ENCODE results near the gene FARP2.
A peak's percentile ranks its signal among the peaks of the same experiment; 100 is the strongest.

Gene FARP2

GRCh38 chr2:241532733-241533601 is 176.9 kb downstream of the FARP2 start:
- Histone ChIP-seq H3K4me1 (ENCODE audit: control insufficient read depth, insufficient read depth, low read length) (no peaks in the 10 kb centered on the region), H3K9me3 (ENCODE audit: control insufficient read depth, insufficient read depth, low read length) (no peaks in the 10 kb centered on the region), H3K27me3 (ENCODE audit: control insufficient read depth, insufficient read depth, low read length) (no peaks in the 10 kb centered on the region), H3K36me3 (ENCODE audit: control insufficient read depth, insufficient read depth, low read length) (no peaks in the 10 kb centered on the region), H3K27ac (ENCODE audit: low read length) (no peak overlapping the region), H3K4me3 (ENCODE audit: low read length) (no peak overlapping the region)
- no CpG with 5 or more reads among the region's 26 CpGs for WGBS (ENCODE audit: insufficient coverage, insufficient read length)
- DNase-seq (ENCODE audit: low read depth, low spot score) = no peak

DNA sequence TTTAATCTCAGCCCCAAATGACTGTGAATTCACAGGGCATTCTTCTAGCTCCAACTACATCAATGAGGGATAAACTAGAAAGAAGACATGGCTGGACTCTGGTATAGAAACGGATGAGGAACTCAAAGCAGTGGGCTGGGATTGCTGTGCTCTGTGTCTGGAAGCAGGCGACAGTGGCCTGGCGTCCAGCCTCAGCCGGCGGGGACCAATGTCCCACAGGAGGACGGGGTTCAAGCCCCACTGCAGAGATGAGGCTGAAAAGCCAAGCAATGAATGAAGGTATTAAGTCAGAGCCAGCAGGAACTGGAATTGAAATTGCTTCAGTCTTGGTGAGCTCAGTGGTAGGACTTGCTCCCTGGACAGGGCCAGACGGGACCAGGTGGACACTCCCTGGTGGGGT is 178.2 kb downstream of the FARP2 start:
- H3K27ac ChIP-seq (ENCODE audit: low read length) = no peak overlapping the region
- H3K36me3 ChIP-seq (ENCODE audit: control insufficient read depth, insufficient read depth, low read length) = no peaks in the 10 kb centered on the region
- H3K27me3 ChIP-seq (ENCODE audit: control insufficient read depth, insufficient read depth, low read length) = no peaks in the 10 kb centered on the region
- no CpG with 5 or more reads among the region's 7 CpGs for WGBS (ENCODE audit: insufficient coverage, insufficient read length)
- no peaks in the 10 kb centered on the region for H3K4me1 ChIP-seq (ENCODE audit: control insufficient read depth, insufficient read depth, low read length)
- H3K9me3 ChIP-seq (ENCODE audit: control insufficient read depth, insufficient read depth, low read length) = no peaks in the 10 kb centered on the region
- no peak for DNase-seq (ENCODE audit: low read depth, low spot score)
- no peak overlapping the region for H3K4me3 ChIP-seq (ENCODE audit: low read length)

DNA sequence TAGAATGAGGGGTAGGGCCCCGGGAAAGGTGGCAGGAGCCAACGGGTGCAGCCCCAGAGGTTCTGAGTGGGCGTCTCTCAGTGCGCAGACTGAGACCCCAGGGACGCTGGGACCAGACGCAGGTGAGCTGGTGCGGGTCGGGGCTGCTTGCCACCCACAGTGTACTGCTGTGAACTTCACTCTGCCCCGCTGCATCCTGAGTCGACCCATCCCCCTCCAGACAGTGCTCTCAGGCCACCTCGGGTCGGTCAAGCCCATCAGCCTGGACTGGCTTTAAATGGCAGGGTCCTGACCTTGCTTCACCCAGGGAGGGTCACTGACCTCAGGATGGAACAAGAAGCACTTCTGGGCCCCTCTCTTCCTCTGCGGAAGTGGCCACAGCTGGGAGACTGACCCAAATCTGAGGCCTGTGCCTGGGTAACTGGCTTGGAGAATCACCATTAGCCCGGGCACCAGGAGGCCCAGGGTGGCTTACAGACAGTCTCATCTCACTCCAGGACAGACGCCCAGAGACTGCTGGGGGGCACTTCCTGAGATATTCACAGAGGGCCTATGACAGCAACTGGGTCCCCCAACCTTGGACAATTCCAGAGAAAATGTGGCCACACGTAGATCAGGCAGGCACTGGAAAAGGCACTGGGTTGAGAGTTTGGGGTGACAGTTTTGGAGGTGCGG is 178.8 kb downstream of the FARP2 start:
- no peaks in the 10 kb centered on the region for H3K9me3 ChIP-seq (ENCODE audit: control insufficient read depth, insufficient read depth, low read length)
- no peaks in the 10 kb centered on the region for H3K4me1 ChIP-seq (ENCODE audit: control insufficient read depth, insufficient read depth, low read length)
- H3K27me3 ChIP-seq (ENCODE audit: control insufficient read depth, insufficient read depth, low read length) = no peaks in the 10 kb centered on the region
- no peak overlapping the region for H3K27ac ChIP-seq (ENCODE audit: low read length)
- no CpG with 5 or more reads among the region's 17 CpGs for WGBS (ENCODE audit: insufficient coverage, insufficient read length)
- DNase-seq (ENCODE audit: low read depth, low spot score) = no peak
- no peak overlapping the region for H3K4me3 ChIP-seq (ENCODE audit: low read length)
- H3K36me3 ChIP-seq (ENCODE audit: control insufficient read depth, insufficient read depth, low read length) = no peaks in the 10 kb centered on the region

GRCh38 chr2:241535871-241536655 is 180.0 kb downstream of the FARP2 start:
- no peak overlapping the region for H3K4me3 ChIP-seq (ENCODE audit: low read length)
- no CpG with 5 or more reads among the region's 13 CpGs for WGBS (ENCODE audit: insufficient coverage, insufficient read length)
- no peak for DNase-seq (ENCODE audit: low read depth, low spot score)
- H3K4me1 ChIP-seq (ENCODE audit: control insufficient read depth, insufficient read depth, low read length) = peaks cover 2% of the 10 kb centered on the region
- no peaks in the 10 kb centered on the region for H3K36me3 ChIP-seq (ENCODE audit: control insufficient read depth, insufficient read depth, low read length)
- no peaks in the 10 kb centered on the region for H3K9me3 ChIP-seq (ENCODE audit: control insufficient read depth, insufficient read depth, low read length)
- no peaks in the 10 kb centered on the region for H3K27me3 ChIP-seq (ENCODE audit: control insufficient read depth, insufficient read depth, low read length)
- H3K27ac ChIP-seq (ENCODE audit: low read length) = no peak overlapping the region

- WGBS (ENCODE audit: insufficient coverage, insufficient read length) = no CpG with 5 or more reads among the region's 15 CpGs
- H3K27me3 ChIP-seq (ENCODE audit: control insufficient read depth, insufficient read depth, low read length) = peaks cover 12% of the 10 kb centered on the region
- peaks cover 2% of the 10 kb centered on the region for H3K4me1 ChIP-seq (ENCODE audit: control insufficient read depth, insufficient read depth, low read length)
- no peaks in the 10 kb centered on the region for H3K9me3 ChIP-seq (ENCODE audit: control insufficient read depth, insufficient read depth, low read length)
- H3K4me3 ChIP-seq (ENCODE audit: low read length) = no peak overlapping the region
- H3K27ac ChIP-seq (ENCODE audit: low read length) = no peak overlapping the region
- no peak for DNase-seq (ENCODE audit: low read depth, low spot score)
- no peaks in the 10 kb centered on the region for H3K36me3 ChIP-seq (ENCODE audit: control insufficient read depth, insufficient read depth, low read length)
Observed at GRCh38 chr2:241538838-241539615, 182.9 kb downstream of the FARP2 start.

DNA sequence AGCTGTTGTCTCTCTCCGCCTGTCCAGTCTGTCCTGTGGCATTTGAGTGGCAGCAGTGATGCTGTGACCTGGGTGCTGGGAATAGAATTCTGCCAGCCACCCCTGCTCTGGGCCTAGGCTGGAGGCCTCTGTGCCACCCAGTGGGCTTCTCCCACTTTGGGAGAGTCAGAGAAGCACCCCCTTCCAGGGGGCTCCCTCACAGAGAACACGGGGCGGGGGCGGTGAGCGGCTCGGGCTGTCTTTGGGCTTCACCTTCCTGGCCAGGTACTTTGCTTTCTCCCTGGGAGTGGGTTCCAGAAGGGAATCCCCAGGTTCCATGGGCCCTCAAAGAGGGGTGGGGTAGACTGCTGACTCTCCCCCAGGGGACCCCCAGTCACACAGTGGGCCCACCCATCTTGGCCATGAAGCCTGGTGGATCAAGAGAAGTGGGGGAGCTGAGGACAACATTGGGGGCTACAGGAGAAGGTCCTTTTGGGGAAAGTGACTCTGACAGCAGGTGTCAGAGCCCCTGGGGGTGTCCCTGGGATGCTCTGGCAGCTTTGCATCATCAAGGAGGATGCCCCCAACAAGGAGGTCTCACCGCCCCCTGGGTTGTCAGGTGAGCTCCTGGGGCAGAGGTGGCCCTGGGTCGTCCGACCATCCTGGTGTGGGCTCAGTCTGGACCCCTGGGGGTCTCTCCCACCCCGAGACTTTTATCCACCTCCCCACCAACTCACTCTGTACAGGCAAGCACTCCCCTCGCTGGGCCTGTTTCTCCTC is 183.7 kb downstream of the FARP2 start:
- no peak overlapping the region for H3K4me3 ChIP-seq (ENCODE audit: low read length)
- H3K27me3 ChIP-seq (ENCODE audit: control insufficient read depth, insufficient read depth, low read length) = peaks cover 12% of the 10 kb centered on the region
- H3K27ac ChIP-seq (ENCODE audit: low read length) = no peak overlapping the region
- no peaks in the 10 kb centered on the region for H3K36me3 ChIP-seq (ENCODE audit: control insufficient read depth, insufficient read depth, low read length)
- no peak for DNase-seq (ENCODE audit: low read depth, low spot score)
- no peaks in the 10 kb centered on the region for H3K9me3 ChIP-seq (ENCODE audit: control insufficient read depth, insufficient read depth, low read length)
- H3K4me1 ChIP-seq (ENCODE audit: control insufficient read depth, insufficient read depth, low read length) = peaks cover 2% of the 10 kb centered on the region
- no CpG with 5 or more reads among the region's 11 CpGs for WGBS (ENCODE audit: insufficient coverage, insufficient read length)

DNA sequence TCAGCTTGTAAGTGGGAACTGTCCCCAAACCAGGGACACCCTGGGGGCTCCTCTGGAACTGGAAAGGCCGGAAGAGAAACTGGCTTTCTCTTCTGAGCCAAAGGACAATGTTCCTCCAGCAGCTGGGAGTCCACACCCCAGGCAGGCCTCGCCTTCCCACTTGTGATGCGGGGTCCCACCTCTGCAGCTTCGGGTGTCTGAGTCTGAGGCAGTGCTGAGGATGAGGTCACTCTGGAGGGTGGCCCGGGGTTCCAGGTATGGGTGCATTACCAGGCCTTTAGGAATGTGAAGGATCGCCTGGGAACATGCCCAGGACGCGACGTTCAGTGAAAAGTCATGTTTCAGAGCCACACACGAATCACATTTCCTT is 184.3 kb downstream of the FARP2 start:
- H3K27ac ChIP-seq (ENCODE audit: low read length) = no peak overlapping the region
- H3K27me3 ChIP-seq (ENCODE audit: control insufficient read depth, insufficient read depth, low read length) = peaks cover 12% of the 10 kb centered on the region
- DNase-seq (ENCODE audit: low read depth, low spot score) = no peak
- peaks cover 2% of the 10 kb centered on the region for H3K4me1 ChIP-seq (ENCODE audit: control insufficient read depth, insufficient read depth, low read length)
- H3K4me3 ChIP-seq (ENCODE audit: low read length) = no peak overlapping the region
- no peaks in the 10 kb centered on the region for H3K36me3 ChIP-seq (ENCODE audit: control insufficient read depth, insufficient read depth, low read length)
- WGBS (ENCODE audit: insufficient coverage, insufficient read length) = no CpG with 5 or more reads among the region's 10 CpGs
- no peaks in the 10 kb centered on the region for H3K9me3 ChIP-seq (ENCODE audit: control insufficient read depth, insufficient read depth, low read length)

DNA sequence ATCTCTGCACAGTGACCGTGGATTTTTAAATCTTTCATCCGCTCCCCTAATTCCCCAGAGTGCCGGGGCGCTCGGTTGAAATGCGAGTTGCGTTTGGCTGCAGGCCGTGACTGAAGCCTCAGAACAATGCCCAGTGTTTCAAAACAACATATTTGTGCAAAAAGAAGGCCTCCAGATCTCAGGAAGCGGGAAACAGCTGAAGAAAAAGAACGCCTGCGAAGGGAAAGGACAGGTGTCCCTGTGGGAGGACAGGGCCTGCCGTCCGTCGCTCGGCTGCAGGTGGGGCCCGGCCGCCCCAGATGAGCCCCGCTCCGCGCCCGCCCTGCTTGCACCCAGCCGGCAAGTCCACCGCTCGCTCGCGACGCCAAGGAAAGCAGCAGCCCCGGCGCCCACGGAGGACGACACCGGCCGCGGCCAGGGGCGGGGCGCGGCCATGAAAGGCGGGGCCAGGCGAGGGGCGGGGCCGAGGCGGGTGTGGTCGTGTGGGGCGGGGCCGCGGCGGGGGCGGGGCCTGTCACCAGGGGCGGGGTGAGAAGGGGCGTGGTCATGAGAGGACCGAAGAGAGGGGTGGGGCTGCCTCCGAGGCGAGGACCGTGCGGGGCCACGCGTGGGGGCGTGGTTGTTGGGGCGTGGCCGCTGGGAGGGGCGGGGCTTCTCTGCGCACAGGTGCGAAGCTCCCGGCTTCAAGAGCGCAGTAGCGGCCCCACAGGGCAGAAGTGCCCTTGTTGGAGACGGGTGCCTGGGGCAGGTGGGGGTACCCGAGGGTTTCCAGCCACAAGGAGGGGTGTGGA is 184.9 kb downstream of the FARP2 start:
- no peak overlapping the region for H3K27ac ChIP-seq (ENCODE audit: low read length)
- peaks cover 12% of the 10 kb centered on the region for H3K27me3 ChIP-seq (ENCODE audit: control insufficient read depth, insufficient read depth, low read length)
- peak overlapping the region; percentile 67; the same call in 1 of the 2 replicates for H3K4me3 ChIP-seq (ENCODE audit: low read length)
- H3K4me1 ChIP-seq (ENCODE audit: control insufficient read depth, insufficient read depth, low read length) = peaks cover 2% of the 10 kb centered on the region
- H3K9me3 ChIP-seq (ENCODE audit: control insufficient read depth, insufficient read depth, low read length) = no peaks in the 10 kb centered on the region
- peak; percentile 47 for DNase-seq (ENCODE audit: low read depth, low spot score)
- no peaks in the 10 kb centered on the region for H3K36me3 ChIP-seq (ENCODE audit: control insufficient read depth, insufficient read depth, low read length)
- WGBS (ENCODE audit: insufficient coverage, insufficient read length) = no CpG with 5 or more reads among the region's 68 CpGs
